Caco-2 (cell line): Measurements from ENCODE around the gene FLT1. TPM values are rescaled to one million over a fixed set of nuclear protein-coding genes. Genes with fewer than 3 reads are reported as not detected.

Source experiments
- BruUV-seq: library from RNA; stranded (reverse); fragments of 400-500 nt; replicated peaks from 2 replicates; lab custom pipeline; 2021; lab: Mats Ljungman, UMichigan
- CTCF ChIA-PET: fragments of 300-600 bp; sonication (Branson Sonifier 250); formaldehyde crosslinking; loops from one replicate; lab custom pipeline; 2022; ENCODE audit warnings: antibody characterized with exemption; lab: Charles Lee
- POLR2A ChIA-PET: fragments of 300-600 bp; sonication (Branson Sonifier 250); formaldehyde crosslinking; loops from one replicate; lab custom pipeline; 2022; ENCODE audit warnings: antibody characterized with exemption; lab: Charles Lee
- DNase-seq, 2 experiments: peaks; one replicate each; pipeline versions ENCODE4 v3.0.0 to v3.0.0-alpha.2; 2020 to 2022
- H3K27me3 ChIP-seq: replicated peaks from 2 replicates; pipeline ENCODE4 v1.6.0; 2011; ENCODE audit warnings: low read length; ENCODE audit not compliant: control insufficient read depth, insufficient read depth
- H3K36me3 ChIP-seq: 2 replicates; pipeline ENCODE4 v1.5.1; 2011; ENCODE audit warnings: low read length; ENCODE audit not compliant: control insufficient read depth, insufficient read depth
- H3K4me1 ChIP-seq: fragments of 250-450 bp; sonication (Bioruptor Pico); 2 replicates; pipeline ENCODE4 v1.5.1; 2020; ENCODE audit warnings: mild to moderate bottlenecking
- H3K4me3 ChIP-seq: 2 replicates; pipeline ENCODE4 v1.5.1; 2011; ENCODE audit warnings: low read depth, mild to moderate bottlenecking, control low read depth, low read length
- H3K9me3 ChIP-seq: fragments of 250-450 bp; sonication (Bioruptor Pico); 2 replicates; pipeline ENCODE4 v1.5.1; 2020; ENCODE audit warnings: mild to moderate bottlenecking, moderate library complexity
- H3K27ac Mint-ChIP-seq: one replicate; pipeline ENCODE4 v1.8.0; 2022; ENCODE audit warnings: mixed read lengths; ENCODE audit not compliant: unreplicated experiment
- H3K27me3 Mint-ChIP-seq: one replicate; pipeline ENCODE4 v1.8.0; 2022; ENCODE audit warnings: mixed read lengths; ENCODE audit not compliant: insufficient read depth, unreplicated experiment
- H3K36me3 Mint-ChIP-seq: one replicate; pipeline ENCODE4 v1.8.0; 2022; ENCODE audit warnings: mild to moderate bottlenecking, mixed read lengths; ENCODE audit not compliant: insufficient read depth, unreplicated experiment
- H3K4me1 Mint-ChIP-seq: one replicate; pipeline ENCODE4 v1.8.0; 2022; ENCODE audit warnings: low read depth, mixed read lengths; ENCODE audit not compliant: unreplicated experiment
- H3K4me3 Mint-ChIP-seq: one replicate; pipeline ENCODE4 v1.8.0; 2022; ENCODE audit warnings: mild to moderate bottlenecking, moderate library complexity, mixed read lengths; ENCODE audit not compliant: unreplicated experiment
- H3K9me3 Mint-ChIP-seq: one replicate; pipeline ENCODE4 v1.8.0; 2022; ENCODE audit warnings: mixed read lengths; ENCODE audit not compliant: unreplicated experiment
- intact Hi-C: fragments of 100-400 bp; cut with micrococcal nuclease; formaldehyde crosslinking; loops from one replicate; pipeline ENCODE4 v1.10.0; 2022; ENCODE audit not compliant: unreplicated experiment
- total RNA-seq: library from RNA; stranded (reverse); gene quantifications from 2 replicates; pipeline ENCODE4 v1.2.3, GENCODE V29; 2022
- TF ChIP-seq, protein P1 (sequence below), 2 experiments: fragments of 200-600 bp in 1 of 2; IDR thresholded peaks; 1 replicate in 1 of 2; 2 replicates in 1 of 2; pipeline versions ENCODE4 v1.5.1 to v1.8.0; 2011 to 2022; ENCODE audit warnings: antibody characterized with exemption in 1 of 2, control low read depth in 1 of 2, inconsistent platforms in 1 of 2, low read depth in 1 of 2, low read length in 1 of 2, mild to moderate bottlenecking in 1 of 2, moderate library complexity in 1 of 2; ENCODE audit not compliant: insufficient read depth in 1 of 2, severe bottlenecking in 1 of 2, unreplicated experiment in 1 of 2

Gene FLT1
- total RNA-seq, 1 experiment from 2014 or later, result 0.66 TPM

DNA sequence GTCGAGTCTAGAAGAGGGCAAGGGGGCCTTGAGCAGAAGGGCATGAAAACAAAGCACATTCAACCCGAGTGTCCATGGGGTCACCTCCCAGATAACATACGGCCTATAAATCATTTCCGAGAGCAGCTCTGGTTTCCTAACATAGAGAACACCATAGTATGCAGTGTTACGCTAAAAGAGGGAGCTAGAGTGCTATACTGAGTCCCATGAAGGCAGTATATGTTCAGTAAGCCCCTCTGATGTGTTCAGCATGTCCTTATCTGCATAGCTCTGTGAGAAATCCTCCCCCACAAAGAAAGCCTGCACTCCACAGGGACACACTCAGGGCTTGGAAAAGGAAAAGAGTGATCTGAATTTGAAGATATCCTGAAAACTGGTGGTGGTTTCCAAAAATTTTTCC lies 175.4 kb downstream of the FLT1 start:
- Mint-ChIP-seq H3K9me3 (no peaks in the 10 kb centered on the region), H3K4me3 (no peak overlapping the region), H3K27ac (no peak overlapping the region), H3K36me3 (no peaks in the 10 kb centered on the region), H3K4me1 (peaks cover 7% of the 10 kb centered on the region), H3K27me3 (no peaks in the 10 kb centered on the region)
- Histone ChIP-seq H3K4me3 (no peak overlapping the region), H3K27me3 (no peaks in the 10 kb centered on the region), H3K36me3 (no peaks in the 10 kb centered on the region), H3K9me3 (no peaks in the 10 kb centered on the region), H3K4me1 (peaks cover 9% of the 10 kb centered on the region; the same call in 1 of the 2 replicates)
- BruUV-seq, result no TSS peak
- CTCF ChIA-PET, result no interaction called here
- no peak for DNase-seq
- POLR2A ChIA-PET, result no interaction called here
- intact Hi-C loops, result no loop called here
- TF ChIP-seq, protein P1, sequence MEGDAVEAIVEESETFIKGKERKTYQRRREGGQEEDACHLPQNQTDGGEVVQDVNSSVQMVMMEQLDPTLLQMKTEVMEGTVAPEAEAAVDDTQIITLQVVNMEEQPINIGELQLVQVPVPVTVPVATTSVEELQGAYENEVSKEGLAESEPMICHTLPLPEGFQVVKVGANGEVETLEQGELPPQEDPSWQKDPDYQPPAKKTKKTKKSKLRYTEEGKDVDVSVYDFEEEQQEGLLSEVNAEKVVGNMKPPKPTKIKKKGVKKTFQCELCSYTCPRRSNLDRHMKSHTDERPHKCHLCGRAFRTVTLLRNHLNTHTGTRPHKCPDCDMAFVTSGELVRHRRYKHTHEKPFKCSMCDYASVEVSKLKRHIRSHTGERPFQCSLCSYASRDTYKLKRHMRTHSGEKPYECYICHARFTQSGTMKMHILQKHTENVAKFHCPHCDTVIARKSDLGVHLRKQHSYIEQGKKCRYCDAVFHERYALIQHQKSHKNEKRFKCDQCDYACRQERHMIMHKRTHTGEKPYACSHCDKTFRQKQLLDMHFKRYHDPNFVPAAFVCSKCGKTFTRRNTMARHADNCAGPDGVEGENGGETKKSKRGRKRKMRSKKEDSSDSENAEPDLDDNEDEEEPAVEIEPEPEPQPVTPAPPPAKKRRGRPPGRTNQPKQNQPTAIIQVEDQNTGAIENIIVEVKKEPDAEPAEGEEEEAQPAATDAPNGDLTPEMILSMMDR (IDR thresholded peaks at IDR 0.05; ENCODE audit: insufficient read depth in 1 of 2, low read depth in 1 of 2, low read length in 1 of 2, severe bottlenecking in 1 of 2, unreplicated experiment in 1 of 2), result no peak

DNA sequence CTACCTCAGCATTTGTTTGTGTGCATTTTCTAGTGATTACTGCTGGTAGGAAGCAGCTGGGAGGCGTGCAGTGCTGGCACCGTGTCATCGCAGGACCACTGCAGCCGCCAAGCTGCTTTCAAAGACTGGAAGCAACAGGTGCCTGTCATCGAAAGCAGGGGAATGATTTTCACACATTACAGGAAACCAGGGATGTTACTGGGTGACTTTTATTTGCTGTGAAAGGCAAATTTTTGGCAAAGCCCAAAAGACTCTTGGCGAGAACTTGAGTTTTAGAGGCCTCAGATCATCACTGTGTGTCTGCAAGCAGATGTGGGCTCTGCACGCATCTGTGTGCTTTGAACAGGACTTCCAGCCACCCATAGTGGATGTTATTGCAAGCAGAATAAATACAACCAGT lies 176.4 kb downstream of the FLT1 start:
- no peaks in the 10 kb centered on the region for H3K9me3 Mint-ChIP-seq
- POLR2A ChIA-PET, result no interaction called here
- H3K36me3 ChIP-seq, result no peaks in the 10 kb centered on the region
- H3K27ac Mint-ChIP-seq, result no peak overlapping the region
- no peaks in the 10 kb centered on the region for H3K36me3 Mint-ChIP-seq
- no peaks in the 10 kb centered on the region for H3K9me3 ChIP-seq
- no peaks in the 10 kb centered on the region for H3K27me3 ChIP-seq
- peaks cover 11% of the 10 kb centered on the region for H3K4me1 Mint-ChIP-seq
- no peak overlapping the region for H3K4me3 ChIP-seq
- BruUV-seq, result no TSS peak
- TF ChIP-seq, protein P1 (IDR thresholded peaks at IDR 0.05; ENCODE audit: insufficient read depth in 1 of 2, low read depth in 1 of 2, low read length in 1 of 2, severe bottlenecking in 1 of 2, unreplicated experiment in 1 of 2), result no peak
- no peaks in the 10 kb centered on the region for H3K27me3 Mint-ChIP-seq
- DNase-seq, result no peak
- intact Hi-C loops, result no loop called here
- peaks cover 9% of the 10 kb centered on the region; the same call in 1 of the 2 replicates for H3K4me1 ChIP-seq
- no peak overlapping the region for H3K4me3 Mint-ChIP-seq
- CTCF ChIA-PET, result no interaction called here

DNA sequence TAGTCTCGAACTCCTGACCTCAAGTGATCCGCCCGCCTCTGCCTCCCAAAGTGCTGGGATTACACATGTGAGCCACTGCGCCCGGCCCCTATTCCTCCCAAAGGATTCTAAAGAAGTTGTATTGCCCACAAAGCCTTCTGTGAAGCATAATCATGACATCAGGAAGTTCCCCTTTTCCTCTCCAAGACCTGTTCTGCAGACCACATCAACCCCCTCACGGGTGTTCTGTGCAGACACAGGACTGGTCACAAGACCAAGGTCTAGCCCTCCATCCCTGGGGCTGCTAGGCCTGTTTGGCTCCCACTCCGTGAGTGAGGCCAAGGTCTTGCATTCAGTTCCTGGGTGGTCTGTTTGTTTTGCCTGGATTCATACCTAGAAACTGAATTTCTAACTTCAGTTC lies 178.1 kb downstream of the FLT1 start:
- no peak for DNase-seq
- Mint-ChIP-seq H3K27me3 (no peaks in the 10 kb centered on the region), H3K27ac (no peak overlapping the region), H3K36me3 (no peaks in the 10 kb centered on the region), H3K4me3 (no peak overlapping the region), H3K9me3 (no peaks in the 10 kb centered on the region), H3K4me1 (peaks cover 20% of the 10 kb centered on the region)
- Histone ChIP-seq H3K36me3 (no peaks in the 10 kb centered on the region), H3K4me3 (no peak overlapping the region), H3K4me1 (peaks cover 9% of the 10 kb centered on the region; the same call in 1 of the 2 replicates), H3K9me3 (no peaks in the 10 kb centered on the region), H3K27me3 (no peaks in the 10 kb centered on the region)
- BruUV-seq, result no TSS peak
- ChIA-PET POLR2A (no interaction called here), CTCF (no interaction called here)
- TF ChIP-seq, protein P1 (IDR thresholded peaks at IDR 0.05; ENCODE audit: insufficient read depth in 1 of 2, low read depth in 1 of 2, low read length in 1 of 2, severe bottlenecking in 1 of 2, unreplicated experiment in 1 of 2), result no peak
- intact Hi-C loops, result no loop called here
